ENCODE data around the gene AGFG1.

AGFG1 gene, protein sequence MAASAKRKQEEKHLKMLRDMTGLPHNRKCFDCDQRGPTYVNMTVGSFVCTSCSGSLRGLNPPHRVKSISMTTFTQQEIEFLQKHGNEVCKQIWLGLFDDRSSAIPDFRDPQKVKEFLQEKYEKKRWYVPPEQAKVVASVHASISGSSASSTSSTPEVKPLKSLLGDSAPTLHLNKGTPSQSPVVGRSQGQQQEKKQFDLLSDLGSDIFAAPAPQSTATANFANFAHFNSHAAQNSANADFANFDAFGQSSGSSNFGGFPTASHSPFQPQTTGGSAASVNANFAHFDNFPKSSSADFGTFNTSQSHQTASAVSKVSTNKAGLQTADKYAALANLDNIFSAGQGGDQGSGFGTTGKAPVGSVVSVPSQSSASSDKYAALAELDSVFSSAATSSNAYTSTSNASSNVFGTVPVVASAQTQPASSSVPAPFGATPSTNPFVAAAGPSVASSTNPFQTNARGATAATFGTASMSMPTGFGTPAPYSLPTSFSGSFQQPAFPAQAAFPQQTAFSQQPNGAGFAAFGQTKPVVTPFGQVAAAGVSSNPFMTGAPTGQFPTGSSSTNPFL

DNA sequence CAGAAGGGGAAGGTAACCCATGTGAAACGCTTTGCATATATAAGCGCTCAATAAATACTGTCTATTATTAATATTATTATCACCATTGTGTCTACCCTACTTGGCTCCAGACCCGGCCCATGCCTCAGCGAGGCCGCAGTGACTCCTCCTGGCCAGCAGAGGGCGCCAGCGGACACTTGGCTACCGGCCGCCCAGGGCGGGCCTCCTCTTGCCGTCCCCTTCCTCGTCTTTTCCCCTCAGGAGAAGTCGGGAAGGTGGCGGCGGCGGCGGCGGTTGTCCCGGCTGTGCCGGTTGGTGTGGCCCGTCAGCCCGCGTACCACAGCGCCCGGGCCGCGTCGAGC is at the start of gene AGFG1:
TSS of gene AGFG1 (plus strand) at position 233 of the 341 bp plus-strand sequence. CDS start 266 bp downstream, outside the sequence.
- DNase-seq = peak; percentile 70

DNA sequence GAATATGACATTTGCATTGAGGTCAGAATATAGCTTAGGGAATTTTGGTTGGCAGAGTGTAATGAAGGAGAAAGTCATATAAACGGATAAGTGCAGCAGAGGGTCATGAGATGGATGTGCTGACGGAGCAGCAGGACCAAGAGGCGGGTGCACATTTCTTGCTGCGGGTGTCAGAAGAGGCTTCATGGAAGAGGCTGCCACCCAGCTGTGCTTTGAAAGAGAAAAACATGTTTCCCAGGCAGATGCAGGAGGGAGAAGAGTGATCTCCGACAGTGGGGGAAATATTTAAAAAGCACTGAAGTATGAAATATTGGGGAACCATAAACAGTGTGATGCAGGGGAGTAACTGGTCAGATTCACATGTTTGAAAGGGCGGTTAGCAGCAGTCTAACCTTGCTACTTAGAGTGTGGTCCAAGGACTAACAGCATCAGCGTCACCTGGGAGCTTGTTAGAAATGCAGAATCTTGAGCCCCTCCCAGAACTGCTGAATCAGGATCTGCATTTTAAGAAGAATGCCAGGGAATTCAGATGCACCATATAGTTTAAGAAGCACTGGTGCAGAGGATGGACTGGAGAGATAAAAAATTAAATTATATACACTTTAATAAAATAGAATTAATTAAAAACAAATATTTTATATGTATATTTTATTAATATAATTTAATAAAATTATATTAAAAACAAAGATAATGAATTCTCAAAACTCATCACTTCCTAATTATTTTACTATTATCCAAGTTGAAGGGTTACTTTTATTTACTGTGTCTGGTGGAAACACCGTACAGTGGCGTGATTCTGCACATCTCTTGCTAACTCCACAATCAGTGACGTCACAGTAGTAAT is 48.1 kb upstream of the AGFG1 start:
- DNase-seq = no peak

DNA sequence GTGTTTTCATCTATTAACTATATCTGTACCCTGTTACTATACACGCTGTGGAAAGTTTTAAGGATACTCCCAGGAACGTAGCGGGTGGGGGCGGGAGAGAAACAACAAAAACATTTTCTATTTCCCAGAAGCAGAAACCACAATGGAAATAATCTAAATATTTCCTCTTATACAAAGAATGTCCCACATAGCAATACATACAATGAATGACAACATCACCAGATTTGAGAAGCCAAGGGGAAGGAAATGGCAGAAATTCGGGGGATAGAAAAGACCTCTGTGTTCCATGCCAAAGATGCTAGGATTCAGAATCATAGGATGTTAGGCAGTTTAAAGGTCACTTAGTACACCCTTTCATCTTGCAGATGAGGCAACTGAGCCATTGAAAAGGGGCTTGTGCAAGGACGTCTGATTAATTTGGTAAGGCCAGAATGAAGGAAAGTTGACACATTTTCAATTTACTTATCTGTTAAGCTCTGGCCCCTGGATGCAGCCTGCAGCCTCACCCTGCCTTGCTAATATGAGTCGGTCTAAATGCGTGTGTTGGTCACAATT is 43.1 kb upstream of the AGFG1 start:
- no peak for DNase-seq

- DNase-seq = no peak
These were observed 41.3 kb upstream of the AGFG1 start for GRCh38 chr2:227430639-227431038.

DNA sequence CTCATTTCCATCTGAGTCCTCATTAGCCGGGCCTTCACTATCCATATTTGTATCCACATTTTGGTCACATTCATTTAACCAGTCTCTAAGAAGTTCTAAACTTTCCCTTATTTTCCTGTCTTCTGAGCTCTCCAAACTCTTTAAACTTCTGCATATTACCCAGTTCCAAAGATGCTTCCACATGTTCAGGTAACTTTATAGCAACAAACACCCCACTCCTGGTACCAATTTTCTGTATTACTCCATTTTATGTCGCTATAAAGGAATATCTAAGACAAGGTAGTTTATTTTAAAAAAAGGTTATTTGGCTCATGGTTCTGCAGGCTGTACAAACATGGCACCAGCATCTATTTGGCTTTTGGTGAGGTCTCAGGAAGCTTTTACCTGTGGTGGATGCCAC is 38.8 kb upstream of the AGFG1 start:
- no peak for DNase-seq

- DNase-seq = no peak
These were observed 35.4 kb upstream of the AGFG1 start for GRCh38 chr2:227436436-227437174.

DNA sequence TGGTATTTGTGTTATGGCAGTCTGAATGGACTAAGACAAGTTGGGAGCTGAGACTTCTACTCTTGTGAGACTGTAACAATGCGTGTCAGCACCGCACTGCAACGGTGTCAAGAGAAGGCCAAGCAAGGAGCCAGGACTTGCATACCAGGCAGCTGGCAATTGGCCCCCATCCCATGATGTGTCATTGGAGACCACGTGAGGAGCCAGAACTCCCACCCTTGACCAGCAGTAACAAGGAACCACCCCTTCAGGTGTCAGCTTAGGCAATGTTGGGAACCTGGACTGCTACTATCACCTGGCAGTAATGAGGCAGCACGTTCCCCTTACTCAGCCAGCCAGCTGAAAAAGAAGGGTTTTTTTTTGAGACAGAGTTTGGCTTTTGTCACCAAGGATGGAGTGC is 32.7 kb upstream of the AGFG1 start:
- no peak for DNase-seq

- DNase-seq = no peak
These were observed 29.3 kb upstream of the AGFG1 start for GRCh38 chr2:227442639-227443038.

- DNase-seq = no peak
These were observed 27.9 kb upstream of the AGFG1 start for GRCh38 chr2:227443889-227444568.

DNA sequence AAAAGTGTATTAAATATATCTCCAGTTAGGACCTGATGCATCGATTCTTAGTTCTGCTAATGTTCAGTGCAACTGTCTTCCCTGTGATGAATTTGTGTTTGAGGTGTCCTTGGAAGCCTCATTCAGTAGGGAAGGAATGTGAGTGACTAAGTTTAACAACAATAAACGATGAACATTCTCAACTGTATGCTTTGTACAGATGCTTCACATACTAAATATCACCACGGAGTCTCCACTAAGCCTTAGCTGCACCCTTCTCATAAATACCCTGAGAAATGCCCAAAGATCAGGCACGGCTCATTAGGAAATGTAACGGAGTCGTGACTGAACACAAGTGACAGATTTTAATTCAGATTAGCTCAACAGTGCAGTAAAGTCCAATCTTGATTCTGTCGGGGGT is 24.4 kb upstream of the AGFG1 start:
- no peak for DNase-seq

DNA sequence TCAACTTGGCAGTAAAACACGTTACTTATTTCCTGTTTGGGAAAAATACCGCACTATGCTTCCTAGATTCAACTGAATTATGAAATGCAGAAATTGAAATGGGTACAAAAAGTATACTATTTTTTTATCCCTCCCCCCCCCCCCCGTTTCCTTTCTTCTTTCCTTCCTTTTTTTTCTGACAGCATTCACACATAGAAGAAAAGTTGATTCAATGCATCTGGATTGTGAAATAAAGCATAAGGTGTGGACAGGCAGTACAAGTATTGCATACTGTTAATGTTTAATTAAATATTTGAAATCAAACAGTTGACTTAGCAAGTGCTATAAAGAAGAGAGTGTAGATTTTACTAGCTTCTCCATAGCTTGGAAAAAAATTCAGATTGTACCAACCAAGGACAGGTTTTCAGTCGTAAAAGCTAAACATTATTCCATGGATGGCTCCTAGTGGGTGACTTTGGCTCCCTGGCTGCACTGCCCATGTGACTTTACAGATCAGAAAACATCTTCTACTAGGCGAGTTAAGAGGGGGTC is 21.6 kb upstream of the AGFG1 start:
- peak; percentile 12 for DNase-seq

GRCh38 chr2:227450926-227451654 is 20.9 kb upstream of the AGFG1 start:
- DNase-seq = no peak

GRCh38 chr2:227451655-227451992 is 20.3 kb upstream of the AGFG1 start:
- no peak for DNase-seq

GRCh38 chr2:227453810-227454209 is 18.1 kb upstream of the AGFG1 start:
- no peak for DNase-seq

GRCh38 chr2:227454323-227454860 is 17.6 kb upstream of the AGFG1 start:
- no peak for DNase-seq

DNA sequence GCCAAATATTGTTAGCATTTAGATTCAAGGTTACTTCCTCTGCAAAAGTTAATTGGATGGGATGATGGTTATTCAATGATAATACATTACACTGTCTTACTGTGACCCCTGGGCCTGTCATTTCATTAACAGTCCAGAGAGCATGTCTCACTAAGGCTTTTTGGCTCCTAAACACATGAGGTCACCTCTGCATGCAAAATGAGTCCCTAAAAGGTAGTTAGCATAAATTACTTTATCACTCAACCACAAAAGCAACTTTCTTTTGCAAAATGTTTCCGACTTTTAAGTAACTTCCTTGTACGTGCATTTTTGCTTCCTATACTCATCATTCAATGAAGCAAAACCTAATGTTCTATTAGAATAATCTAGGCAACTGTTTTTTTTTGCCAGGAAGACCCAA is 16.8 kb upstream of the AGFG1 start:
- no peak for DNase-seq

DNA sequence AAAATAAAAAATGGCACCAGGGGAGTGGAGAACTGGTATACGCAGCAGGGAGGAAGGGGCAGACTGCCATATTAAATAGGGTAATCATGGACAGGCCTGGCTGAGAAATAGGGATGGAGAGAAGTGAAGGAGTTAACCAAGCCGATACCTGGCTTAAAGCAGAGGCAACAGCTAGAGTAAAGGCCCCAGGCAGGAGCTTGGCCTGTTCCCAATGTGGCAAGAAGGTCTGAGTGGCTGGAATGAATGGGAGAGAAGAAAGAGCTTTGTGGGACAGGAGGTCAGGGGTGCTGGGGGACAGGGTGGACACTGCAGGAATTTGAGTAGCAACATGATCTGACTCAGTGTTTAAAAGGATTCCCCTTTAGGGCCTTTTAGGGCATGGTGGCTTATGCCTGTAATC is 15.9 kb upstream of the AGFG1 start:
- DNase-seq = no peak

GRCh38 chr2:227456772-227457171 is 15.2 kb upstream of the AGFG1 start:
- DNase-seq = no peak

GRCh38 chr2:227460070-227460485 is 11.9 kb upstream of the AGFG1 start:
- DNase-seq = peak; percentile 36

DNA sequence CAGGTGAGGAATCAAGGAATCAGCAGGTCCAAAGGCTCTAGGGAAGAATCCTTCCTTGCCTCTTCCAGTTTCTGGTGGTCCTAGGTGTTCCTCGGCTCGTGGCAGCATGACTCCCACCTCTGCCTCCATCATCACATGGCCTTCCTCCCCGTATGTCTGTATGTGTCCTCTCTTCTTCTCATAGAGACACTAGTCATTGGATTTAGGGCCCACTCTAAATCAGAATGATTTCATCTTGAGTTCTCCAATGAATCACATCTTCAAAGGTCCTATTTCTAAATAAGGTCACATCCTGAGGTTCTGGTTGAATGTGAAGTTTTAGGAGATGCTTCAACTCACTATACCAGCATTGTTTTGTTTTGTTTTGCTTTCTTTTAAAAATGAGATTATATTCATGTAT is 11.1 kb upstream of the AGFG1 start:
- no peak for DNase-seq

All from KG1 (cell line).